ENCODE results near the gene CNTN4. TPM values are rescaled to one million over a fixed set of nuclear protein-coding genes. Genes with fewer than 3 reads are reported as not detected.
"Not testable (repeated sequence)": the region's sequence is repeated elsewhere in the genome, so short reads cannot be mapped to it uniquely, and the experiment has no call there.

The CNTN4 gene
- 13.5 TPM for polyA plus RNA-seq (2013, experiment 1 of 2)
- polyA plus RNA-seq (2013, experiment 2 of 2), result 12.4 TPM

DNA sequence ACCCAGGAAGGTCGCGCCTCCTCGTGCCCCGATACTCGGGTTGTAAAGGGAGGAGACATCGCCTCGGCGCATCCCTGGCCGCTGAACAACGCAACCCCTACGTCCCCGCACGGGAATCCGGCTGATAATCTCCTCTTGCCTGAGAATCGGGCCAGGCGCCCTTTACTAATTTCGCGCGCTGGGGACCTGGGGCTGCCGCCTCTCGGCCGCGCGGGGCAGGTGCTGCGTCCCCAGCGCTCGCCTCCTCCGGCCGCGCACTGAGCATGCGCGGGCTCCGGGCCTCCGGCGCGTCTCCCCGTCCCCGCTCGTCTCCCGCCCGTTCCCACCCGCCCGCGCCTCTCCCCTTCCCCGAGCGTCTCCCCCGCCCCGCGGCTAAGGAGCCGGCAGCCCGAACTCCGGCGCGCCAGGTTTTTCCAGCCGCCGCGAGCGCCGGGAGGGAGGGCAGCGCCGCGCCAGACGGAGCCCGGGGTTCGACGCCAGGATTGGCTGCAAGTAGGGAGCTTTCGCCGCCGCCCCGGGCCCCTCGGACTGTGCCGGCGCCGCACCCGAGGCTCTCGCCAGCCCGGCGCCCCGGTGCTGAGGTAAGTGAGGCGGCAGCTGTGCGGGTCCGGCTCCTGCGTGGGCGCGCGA, at the start of gene CNTN4:
Gene CNTN4 (plus strand): TSS at position 469 of the 630 bp plus-strand sequence.
- H3K9me3 ChIP-seq (ENCODE audit: control insufficient read depth, low read length), result peaks cover 2% of the 10 kb centered on the region
- WGBS, 2 experiments (ENCODE audit: insufficient coverage in 2 of 2), result 7 to 11% methylated on average over 40 to 62 of the region's 86 CpGs
- peak within 1 kb of the TSS; percentile 49 for H3K4me3 ChIP-seq (ENCODE audit: extremely low read depth, insufficient read depth, low read length, poor library complexity, severe bottlenecking)
- no peaks in the 10 kb centered on the region for H3K36me3 ChIP-seq (ENCODE audit: control insufficient read depth, insufficient read depth, low read length)
- H3K4me1 ChIP-seq (ENCODE audit: control insufficient read depth, insufficient read depth, low read length, poor library complexity, severe bottlenecking), result peaks cover 3% of the 10 kb centered on the region
- H3K27ac ChIP-seq (ENCODE audit: low read depth, low read length, severe bottlenecking), result no peak within 1 kb of the TSS

DNA sequence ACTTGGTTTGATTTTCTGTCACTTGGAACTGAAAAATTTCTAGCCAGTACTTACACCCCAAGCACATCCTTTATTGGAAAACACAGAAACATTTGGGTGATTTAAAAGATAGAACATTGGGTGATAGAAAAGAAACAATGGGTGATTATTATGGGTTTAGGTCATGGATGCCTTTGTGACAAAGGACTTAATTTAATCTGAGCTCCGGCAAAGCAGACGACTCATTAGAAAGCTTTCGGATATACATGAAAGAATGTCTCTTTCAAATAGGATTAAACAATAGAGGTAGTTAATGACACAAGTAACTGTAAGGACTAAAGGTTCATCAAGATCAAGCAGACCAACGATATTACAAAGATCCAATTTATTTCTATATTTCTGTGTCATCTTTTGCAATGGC, 37.3 kb upstream of the CNTN4 start:
- Histone ChIP-seq H3K27ac (ENCODE audit: low read depth, low read length, severe bottlenecking) (no peak overlapping the region), H3K9me3 (ENCODE audit: control insufficient read depth, low read length) (no peaks in the 10 kb centered on the region), H3K4me1 (ENCODE audit: control insufficient read depth, insufficient read depth, low read length, poor library complexity, severe bottlenecking) (no peaks in the 10 kb centered on the region), H3K4me3 (ENCODE audit: extremely low read depth, insufficient read depth, low read length, poor library complexity, severe bottlenecking) (no peak overlapping the region), H3K36me3 (ENCODE audit: control insufficient read depth, insufficient read depth, low read length) (no peaks in the 10 kb centered on the region)
- WGBS, 2 experiments (ENCODE audit: insufficient coverage in 2 of 2), result 100% methylated on average over 1 of the region's 4 CpGs; no CpG with 5 or more reads in 1 of the 2 experiments

DNA sequence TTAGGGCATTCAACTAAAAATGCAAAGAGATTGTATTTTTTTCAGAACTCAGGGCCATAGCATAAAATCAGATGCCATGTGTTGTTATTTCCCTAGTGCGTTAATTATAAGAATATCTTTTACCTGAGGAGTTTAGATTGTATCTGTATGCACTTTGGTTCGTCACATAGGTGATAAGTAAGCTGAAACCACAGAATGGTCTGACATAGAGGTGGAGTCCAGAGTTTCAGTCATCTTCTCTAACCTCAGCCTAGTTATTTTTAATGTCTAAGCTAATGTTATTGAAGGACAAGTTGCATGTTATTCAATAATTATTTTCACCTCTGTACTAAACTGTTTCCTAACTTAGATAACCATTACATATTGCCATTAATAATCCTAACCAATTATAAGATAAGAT, 27.1 kb upstream of the CNTN4 start:
- no peaks in the 10 kb centered on the region for H3K4me1 ChIP-seq (ENCODE audit: control insufficient read depth, insufficient read depth, low read length, poor library complexity, severe bottlenecking)
- H3K27ac ChIP-seq (ENCODE audit: low read depth, low read length, severe bottlenecking), result no peak overlapping the region
- peaks cover 7% of the 10 kb centered on the region for H3K9me3 ChIP-seq (ENCODE audit: control insufficient read depth, low read length)
- H3K4me3 ChIP-seq (ENCODE audit: extremely low read depth, insufficient read depth, low read length, poor library complexity, severe bottlenecking), result no peak overlapping the region
- 40% methylated on average over 1 of the region's 2 CpGs; no CpG with 5 or more reads in 1 of the 2 experiments for WGBS, 2 experiments (ENCODE audit: insufficient coverage in 2 of 2)
- no peaks in the 10 kb centered on the region for H3K36me3 ChIP-seq (ENCODE audit: control insufficient read depth, insufficient read depth, low read length)

DNA sequence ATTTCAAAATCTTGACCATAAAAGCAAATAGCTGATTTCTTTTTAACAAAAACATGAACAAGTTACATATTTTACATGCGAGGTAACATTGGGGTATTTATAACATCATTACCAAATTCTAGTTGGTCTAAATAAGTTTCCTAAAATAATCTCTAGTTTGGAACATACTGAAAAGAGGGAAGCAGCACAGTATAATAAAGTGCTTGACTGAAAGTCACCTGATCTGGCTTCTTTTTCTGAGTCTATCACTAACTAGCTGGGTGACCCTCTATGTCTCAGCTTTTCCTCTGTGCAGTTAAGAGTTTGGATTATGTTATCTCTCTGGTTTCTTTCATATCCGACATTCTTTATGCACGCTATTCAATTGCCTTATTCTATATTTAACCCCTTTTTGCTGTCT, 19.8 kb upstream of the CNTN4 start:
- Histone ChIP-seq H3K36me3 (ENCODE audit: control insufficient read depth, insufficient read depth, low read length) (no peaks in the 10 kb centered on the region), H3K27ac (ENCODE audit: low read depth, low read length, severe bottlenecking) (no peak overlapping the region), H3K4me1 (ENCODE audit: control insufficient read depth, insufficient read depth, low read length, poor library complexity, severe bottlenecking) (no peaks in the 10 kb centered on the region), H3K4me3 (ENCODE audit: extremely low read depth, insufficient read depth, low read length, poor library complexity, severe bottlenecking) (no peak overlapping the region), H3K9me3 (ENCODE audit: control insufficient read depth, low read length) (no peaks in the 10 kb centered on the region)
- no CpG with 5 or more reads among the region's 3 CpGs for WGBS, 2 experiments (ENCODE audit: insufficient coverage in 2 of 2)

DNA sequence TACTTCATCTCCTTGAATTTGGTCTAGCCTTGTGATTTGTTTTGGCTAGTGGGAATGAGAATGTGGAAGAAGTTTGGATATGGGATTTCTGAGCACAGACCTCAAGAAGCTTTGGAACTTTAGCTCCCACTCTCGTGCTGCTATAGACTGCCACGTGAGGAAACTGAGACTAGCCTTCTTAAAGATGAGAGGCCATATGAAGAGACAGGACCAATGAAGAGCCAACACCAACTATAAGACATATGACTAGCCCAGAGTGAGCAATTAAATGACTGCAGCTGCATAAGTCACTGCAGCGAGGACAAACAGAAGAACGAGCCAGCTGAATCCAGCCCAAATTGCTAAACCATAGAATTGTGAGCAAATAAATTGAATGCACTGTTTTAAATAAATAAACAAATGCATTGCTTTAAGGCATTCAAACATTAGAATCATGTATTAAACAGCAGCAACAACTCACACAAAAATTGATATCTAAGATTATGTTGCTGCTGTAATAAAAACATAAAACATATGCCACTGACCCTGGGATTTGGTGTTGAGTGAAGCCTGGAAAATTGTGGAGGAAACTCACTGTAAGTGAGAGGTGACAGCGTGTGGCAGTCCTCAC, 15.7 kb upstream of the CNTN4 start:
- no peak overlapping the region for H3K27ac ChIP-seq (ENCODE audit: low read depth, low read length, severe bottlenecking)
- H3K4me3 ChIP-seq (ENCODE audit: extremely low read depth, insufficient read depth, low read length, poor library complexity, severe bottlenecking), result no peak overlapping the region
- H3K9me3 ChIP-seq (ENCODE audit: control insufficient read depth, low read length), result no peaks in the 10 kb centered on the region
- 75 to 81% methylated on average over 2 to 3 of the region's 5 CpGs for WGBS, 2 experiments (ENCODE audit: insufficient coverage in 2 of 2)
- H3K36me3 ChIP-seq (ENCODE audit: control insufficient read depth, insufficient read depth, low read length), result no peaks in the 10 kb centered on the region
- H3K4me1 ChIP-seq (ENCODE audit: control insufficient read depth, insufficient read depth, low read length, poor library complexity, severe bottlenecking), result no peaks in the 10 kb centered on the region

DNA sequence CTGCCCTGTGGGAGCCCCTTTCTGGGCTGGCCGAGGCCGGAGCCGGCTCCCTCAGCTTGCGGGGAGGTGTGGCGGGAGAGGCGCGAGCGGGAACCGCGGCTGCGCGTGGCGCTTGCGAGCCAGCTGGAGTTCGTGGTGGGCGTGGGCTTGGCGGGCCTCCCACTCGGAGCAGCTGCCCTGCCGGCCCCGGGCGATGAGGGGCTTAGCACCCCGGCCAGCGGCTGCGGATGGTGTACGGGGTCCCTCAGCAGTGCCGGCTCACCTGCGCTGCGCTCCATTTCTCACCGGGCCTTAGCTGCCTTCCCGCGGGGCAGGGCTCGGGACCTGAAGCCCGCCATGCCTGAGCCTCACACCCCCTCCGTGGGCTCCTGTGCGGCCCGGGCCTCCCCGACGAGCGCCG, 15.1 kb upstream of the CNTN4 start:
- not testable (repeated sequence) for H3K27ac ChIP-seq (ENCODE audit: low read depth, low read length, severe bottlenecking); H3K4me1 ChIP-seq (ENCODE audit: control insufficient read depth, insufficient read depth, low read length, poor library complexity, severe bottlenecking); H3K4me3 ChIP-seq (ENCODE audit: extremely low read depth, insufficient read depth, low read length, poor library complexity, severe bottlenecking); H3K36me3 ChIP-seq (ENCODE audit: control insufficient read depth, insufficient read depth, low read length); H3K9me3 ChIP-seq (ENCODE audit: control insufficient read depth, low read length)
- 95 to 96% methylated on average over 21 to 35 of the region's 40 CpGs for WGBS, 2 experiments (ENCODE audit: insufficient coverage in 2 of 2)

DNA sequence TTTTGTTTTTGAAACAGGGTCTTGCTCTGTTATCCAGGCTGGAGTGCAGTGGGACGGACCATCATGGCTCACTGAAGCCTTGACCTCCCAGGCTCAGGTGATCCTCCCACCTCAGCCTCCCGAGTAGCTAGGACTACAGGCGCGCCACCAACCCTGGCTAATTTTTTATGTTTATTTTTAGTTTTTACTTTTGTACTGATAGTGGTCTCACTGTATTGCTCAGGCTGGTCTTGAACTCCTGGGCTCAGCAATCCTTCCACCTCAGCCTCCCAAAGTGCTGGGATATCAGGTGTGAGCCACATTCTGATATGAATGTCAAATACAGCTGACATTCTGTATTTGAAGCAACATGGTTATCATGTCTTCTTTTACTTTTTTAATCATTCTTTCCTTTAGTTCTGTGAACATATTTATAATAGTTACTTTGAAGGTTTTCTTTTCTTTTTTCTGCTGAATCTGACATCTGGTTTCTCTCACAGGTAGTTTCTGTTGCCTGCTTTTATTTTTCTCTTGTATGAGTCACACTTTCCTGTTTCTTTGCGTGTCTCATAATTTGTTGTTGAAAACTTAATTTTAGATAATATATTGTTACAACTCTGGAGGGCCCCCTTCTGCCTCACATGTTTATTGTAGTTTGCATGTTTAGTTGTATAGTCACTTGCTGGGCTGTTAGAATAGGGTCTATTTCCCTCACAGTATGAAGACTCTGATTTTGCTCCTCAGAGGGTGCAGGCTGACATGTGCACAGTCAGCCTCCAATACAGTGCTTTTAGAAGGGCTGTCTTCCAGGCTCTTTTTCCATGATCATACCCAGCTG, 8.4 kb upstream of the CNTN4 start:
- peaks cover 3% of the 10 kb centered on the region for H3K4me1 ChIP-seq (ENCODE audit: control insufficient read depth, insufficient read depth, low read length, poor library complexity, severe bottlenecking)
- no peak overlapping the region for H3K27ac ChIP-seq (ENCODE audit: low read depth, low read length, severe bottlenecking)
- H3K36me3 ChIP-seq (ENCODE audit: control insufficient read depth, insufficient read depth, low read length), result no peaks in the 10 kb centered on the region
- H3K4me3 ChIP-seq (ENCODE audit: extremely low read depth, insufficient read depth, low read length, poor library complexity, severe bottlenecking), result no peak overlapping the region
- WGBS, 2 experiments (ENCODE audit: insufficient coverage in 2 of 2), result 89 to 100% methylated on average over 1 of the region's 5 CpGs
- peaks cover 8% of the 10 kb centered on the region for H3K9me3 ChIP-seq (ENCODE audit: control insufficient read depth, low read length)

DNA sequence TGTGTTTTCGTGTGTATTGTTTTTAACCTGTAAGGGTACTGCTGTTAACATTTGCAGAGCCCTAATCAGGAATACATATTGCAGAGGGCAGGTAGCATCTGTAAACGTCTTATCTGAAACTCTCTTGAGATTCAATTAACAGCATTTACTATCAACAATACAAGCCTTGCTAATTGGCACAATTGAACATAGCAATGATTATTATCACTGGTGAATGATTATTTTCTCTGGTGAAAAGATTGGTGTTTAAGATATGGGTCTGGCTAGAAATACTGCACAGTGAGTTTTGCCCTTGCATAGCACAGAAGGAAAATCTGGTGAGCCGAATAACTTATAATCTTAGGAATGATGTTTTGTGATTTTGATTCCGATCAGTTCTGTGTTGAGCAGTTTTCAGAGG, 5.9 kb upstream of the CNTN4 start:
- 44 to 49% methylated on average over 2 to 4 of the region's 4 CpGs for WGBS, 2 experiments (ENCODE audit: insufficient coverage in 2 of 2)
- no peaks in the 10 kb centered on the region for H3K36me3 ChIP-seq (ENCODE audit: control insufficient read depth, insufficient read depth, low read length)
- H3K9me3 ChIP-seq (ENCODE audit: control insufficient read depth, low read length), result peaks cover 8% of the 10 kb centered on the region
- H3K27ac ChIP-seq (ENCODE audit: low read depth, low read length, severe bottlenecking), result no peak overlapping the region
- peaks cover 5% of the 10 kb centered on the region for H3K4me1 ChIP-seq (ENCODE audit: control insufficient read depth, insufficient read depth, low read length, poor library complexity, severe bottlenecking)
- no peak overlapping the region for H3K4me3 ChIP-seq (ENCODE audit: extremely low read depth, insufficient read depth, low read length, poor library complexity, severe bottlenecking)

DNA sequence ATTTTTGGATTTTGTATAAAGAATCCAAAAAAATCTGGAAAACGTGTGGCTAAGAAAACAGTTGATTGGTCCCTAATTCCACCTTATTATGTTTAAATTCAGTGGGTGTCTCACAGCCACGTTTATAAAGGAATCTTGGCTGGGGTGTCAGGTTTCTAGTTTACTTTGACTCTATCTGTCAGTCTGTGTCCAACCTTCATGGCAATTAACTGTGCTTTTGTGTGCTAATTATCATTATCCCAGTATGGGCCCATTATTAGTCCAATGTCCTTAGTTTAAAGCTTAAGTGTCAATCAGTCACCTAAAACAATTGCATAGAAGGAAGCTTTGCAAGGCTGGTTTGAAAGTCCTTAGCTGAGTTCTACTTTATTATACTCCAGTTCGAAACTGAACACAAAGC, 3.7 kb upstream of the CNTN4 start:
- Histone ChIP-seq H3K4me1 (ENCODE audit: control insufficient read depth, insufficient read depth, low read length, poor library complexity, severe bottlenecking) (peaks cover 6% of the 10 kb centered on the region), H3K36me3 (ENCODE audit: control insufficient read depth, insufficient read depth, low read length) (no peaks in the 10 kb centered on the region), H3K4me3 (ENCODE audit: extremely low read depth, insufficient read depth, low read length, poor library complexity, severe bottlenecking) (no peak overlapping the region), H3K9me3 (ENCODE audit: control insufficient read depth, low read length) (peaks cover 8% of the 10 kb centered on the region), H3K27ac (ENCODE audit: low read depth, low read length, severe bottlenecking) (no peak overlapping the region)
- 20% methylated on average over 1 of the region's 3 CpGs; no CpG with 5 or more reads in 1 of the 2 experiments for WGBS, 2 experiments (ENCODE audit: insufficient coverage in 2 of 2)

DNA sequence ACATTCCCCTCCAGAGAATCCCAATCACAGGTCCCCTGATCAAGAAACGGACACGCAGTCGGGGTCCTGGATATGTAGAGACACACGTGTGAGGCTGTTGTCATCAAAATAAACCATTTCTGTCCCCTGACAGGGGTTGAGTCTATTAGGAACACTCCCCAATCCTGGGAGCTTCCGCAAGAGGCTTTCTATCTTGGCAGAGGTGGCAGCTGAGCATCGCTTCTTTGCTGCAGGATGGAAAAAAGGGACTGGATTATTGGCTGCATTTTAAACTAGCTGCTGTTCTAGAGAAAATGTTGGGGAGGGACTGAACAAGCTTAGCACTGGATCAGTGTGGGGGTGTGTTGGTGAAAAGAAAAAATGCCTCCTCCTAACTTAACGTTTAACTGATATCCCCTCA, 2.5 kb upstream of the CNTN4 start:
- Histone ChIP-seq H3K27ac (ENCODE audit: low read depth, low read length, severe bottlenecking) (no peak overlapping the region), H3K36me3 (ENCODE audit: control insufficient read depth, insufficient read depth, low read length) (no peaks in the 10 kb centered on the region), H3K4me3 (ENCODE audit: extremely low read depth, insufficient read depth, low read length, poor library complexity, severe bottlenecking) (no peak overlapping the region), H3K9me3 (ENCODE audit: control insufficient read depth, low read length) (peaks cover 8% of the 10 kb centered on the region), H3K4me1 (ENCODE audit: control insufficient read depth, insufficient read depth, low read length, poor library complexity, severe bottlenecking) (peaks cover 5% of the 10 kb centered on the region)
- 43 to 45% methylated on average over 5 to 6 of the region's 7 CpGs for WGBS, 2 experiments (ENCODE audit: insufficient coverage in 2 of 2)
